VCaP (cell line): Measurements from ENCODE around the gene NNAT.
A peak's percentile ranks its signal among the peaks of the same experiment; 100 is the strongest.

ENCODE experiments used
- H3K27ac ChIP-seq: fragments of 450-650 bp; 2 replicates; pipeline ENCODE4 v1.5.1; 2017
- TF ChIP-seq, protein P1 (sequence below): fragments of 450-650 bp; conservative IDR thresholded peaks from 2 replicates; pipeline ENCODE4 v1.5.1; 2017; ENCODE audit warnings: mild to moderate bottlenecking, moderate library complexity

Gene NNAT

DNA sequence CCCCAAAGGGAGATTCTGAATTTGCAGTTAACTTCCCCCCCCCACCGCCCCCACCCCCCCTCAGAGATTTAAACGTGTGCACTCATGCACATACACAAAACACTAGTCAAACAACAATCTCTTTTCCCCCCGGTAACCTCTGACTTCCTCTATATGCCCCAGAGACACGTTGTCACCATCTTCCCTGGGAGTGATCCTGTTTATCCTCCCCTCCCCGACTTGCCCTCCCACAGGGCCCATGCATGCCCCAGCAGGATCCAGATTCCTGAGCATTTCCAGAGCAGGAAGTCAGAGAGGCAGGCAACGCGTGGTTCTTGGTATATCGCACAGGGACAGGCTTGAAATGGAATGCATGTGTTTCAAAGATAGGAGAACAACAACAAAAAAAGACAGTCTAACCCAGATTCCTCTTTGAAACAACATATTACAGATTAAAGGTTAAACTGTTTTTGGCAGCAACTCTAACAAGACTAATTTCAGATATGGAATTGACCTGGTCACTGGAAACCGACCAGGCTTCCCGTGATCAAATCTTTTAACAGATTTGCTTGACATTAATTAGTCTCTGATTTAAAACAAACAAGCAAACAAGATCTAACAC, 5.3 kb downstream of the NNAT start:
- TF ChIP-seq, protein P1, sequence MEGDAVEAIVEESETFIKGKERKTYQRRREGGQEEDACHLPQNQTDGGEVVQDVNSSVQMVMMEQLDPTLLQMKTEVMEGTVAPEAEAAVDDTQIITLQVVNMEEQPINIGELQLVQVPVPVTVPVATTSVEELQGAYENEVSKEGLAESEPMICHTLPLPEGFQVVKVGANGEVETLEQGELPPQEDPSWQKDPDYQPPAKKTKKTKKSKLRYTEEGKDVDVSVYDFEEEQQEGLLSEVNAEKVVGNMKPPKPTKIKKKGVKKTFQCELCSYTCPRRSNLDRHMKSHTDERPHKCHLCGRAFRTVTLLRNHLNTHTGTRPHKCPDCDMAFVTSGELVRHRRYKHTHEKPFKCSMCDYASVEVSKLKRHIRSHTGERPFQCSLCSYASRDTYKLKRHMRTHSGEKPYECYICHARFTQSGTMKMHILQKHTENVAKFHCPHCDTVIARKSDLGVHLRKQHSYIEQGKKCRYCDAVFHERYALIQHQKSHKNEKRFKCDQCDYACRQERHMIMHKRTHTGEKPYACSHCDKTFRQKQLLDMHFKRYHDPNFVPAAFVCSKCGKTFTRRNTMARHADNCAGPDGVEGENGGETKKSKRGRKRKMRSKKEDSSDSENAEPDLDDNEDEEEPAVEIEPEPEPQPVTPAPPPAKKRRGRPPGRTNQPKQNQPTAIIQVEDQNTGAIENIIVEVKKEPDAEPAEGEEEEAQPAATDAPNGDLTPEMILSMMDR = no peak
- peak overlapping the region; percentile 98 for H3K27ac ChIP-seq

DNA sequence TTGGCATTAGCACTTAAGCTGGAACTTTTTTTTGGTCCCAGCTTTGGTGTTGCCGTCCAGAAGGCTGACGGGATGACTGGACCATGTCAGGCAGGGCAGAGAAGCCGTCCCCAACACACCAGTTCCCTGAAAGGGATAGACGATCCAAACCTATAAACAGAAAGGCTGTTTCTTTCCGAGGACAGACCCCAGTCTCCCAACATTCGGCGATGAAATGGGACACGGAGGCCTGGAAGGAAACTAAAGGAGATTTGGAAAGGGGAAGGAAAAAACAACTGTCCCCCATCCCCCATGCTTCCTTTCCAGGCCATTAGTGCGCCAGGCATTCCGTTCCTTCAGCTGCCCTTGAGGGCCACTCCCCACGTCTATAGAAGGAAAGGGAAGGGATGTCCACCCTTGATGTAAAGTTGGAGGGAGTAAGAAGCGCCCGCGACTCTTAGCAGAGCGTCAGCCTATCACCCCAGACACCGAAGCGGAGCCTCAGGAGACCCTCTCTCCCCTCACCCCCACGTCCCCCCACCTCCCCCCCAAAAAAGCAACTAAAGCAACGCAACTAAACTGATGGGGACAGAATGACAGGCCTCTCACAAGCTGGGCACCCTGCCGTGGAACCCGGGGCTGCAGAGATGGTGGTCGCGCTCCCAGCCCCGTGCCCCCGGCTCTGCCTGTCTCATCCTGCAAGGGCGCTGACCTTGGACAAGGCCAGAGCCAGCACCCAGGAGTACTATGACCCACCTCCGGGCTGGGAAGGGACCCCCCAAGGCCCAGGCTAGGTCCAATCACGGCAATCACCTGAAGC, 6.0 kb downstream of the NNAT start:
- H3K27ac ChIP-seq = peak overlapping the region; percentile 98

DNA sequence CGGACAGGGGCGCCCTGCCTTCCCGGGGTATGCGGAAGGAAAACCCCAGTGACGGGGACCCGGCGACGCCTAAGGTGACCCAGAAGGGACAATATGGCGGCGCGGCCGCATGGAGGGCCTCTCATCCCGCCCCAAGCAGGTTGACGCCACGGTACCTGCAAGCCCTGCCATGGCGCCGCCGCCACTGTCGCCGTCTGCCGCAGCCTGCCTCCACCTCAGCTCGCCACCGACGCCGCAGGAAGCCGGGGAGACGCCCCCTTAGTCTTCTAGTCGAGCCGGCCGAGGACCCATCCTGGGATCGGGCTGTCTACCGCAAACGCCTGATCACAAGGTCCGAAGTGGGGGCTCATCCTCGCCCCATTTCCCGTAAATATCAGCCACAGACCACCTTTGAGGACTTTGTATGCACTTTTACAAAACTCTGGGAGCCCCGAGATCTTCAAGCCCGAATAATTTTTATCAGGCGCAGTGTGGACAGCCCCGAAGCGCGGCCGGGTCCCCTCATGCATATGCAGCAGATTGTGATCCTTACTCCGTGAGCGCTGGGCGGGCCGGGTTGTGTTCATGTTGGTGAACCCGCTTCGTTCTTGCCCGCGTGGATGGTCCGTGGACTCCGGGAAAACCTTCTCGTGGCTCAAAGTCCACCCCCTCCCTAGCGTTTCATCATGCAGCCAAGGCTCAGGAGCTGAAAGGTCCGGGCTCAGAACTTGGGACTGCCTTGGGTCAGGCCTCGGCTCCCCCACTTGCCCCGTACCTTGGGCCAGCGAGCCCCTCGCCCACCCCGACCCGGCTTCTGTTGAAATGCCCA, 6.8 kb downstream of the NNAT start, which contains the start of gene BLCAP:
Gene BLCAP, minus strand, starts transcription at position 239 of the 808 bp plus-strand sequence. CDS start 8,702 bp downstream, outside the sequence.
- H3K27ac ChIP-seq = peak within 1 kb of the TSS; percentile 98
- TF ChIP-seq, protein P1 = no peak

More for the DNA sequence above, 6.0 kb downstream of the NNAT start:
- TF ChIP-seq, protein P1 = no peak

DNA sequence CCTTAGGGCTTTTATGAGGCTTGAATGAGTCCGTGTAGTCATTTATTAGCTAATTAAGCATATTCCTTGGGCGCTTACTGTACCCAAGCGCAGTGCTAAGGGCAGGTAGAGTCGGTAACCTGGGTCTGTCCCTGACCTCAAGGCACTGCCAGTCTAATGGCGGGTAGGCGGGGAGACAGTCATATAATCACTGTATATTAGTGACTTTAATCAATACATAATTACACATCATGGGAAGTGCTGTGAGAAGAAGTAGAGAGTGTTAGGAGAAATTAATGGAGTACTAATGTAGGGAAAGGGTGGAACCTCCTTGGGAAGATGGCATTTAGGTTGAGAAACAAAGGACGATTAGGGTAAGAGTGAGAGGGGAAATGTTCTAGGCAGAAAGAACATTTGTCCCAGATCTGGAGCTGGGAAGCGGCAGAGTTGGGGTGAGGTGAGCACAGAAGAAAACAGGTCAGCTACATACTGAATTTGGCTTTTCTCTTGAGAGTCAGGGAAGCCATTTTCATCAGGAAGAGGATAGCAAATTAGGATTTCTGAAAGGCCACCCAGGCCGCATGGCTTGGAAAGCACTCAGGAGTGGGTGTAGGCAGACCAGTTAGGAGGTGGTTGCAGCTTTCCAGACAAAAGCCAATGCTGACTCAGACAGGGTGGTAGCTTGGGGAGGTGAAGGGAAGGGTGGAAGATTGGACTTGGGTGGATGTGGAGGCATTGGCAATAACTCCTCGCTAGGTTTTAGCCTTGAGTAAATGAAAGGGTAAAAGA, 7.6 kb downstream of the NNAT start:
- peak overlapping the region; percentile 98 for H3K27ac ChIP-seq
- TF ChIP-seq, protein P1 = no peak

DNA sequence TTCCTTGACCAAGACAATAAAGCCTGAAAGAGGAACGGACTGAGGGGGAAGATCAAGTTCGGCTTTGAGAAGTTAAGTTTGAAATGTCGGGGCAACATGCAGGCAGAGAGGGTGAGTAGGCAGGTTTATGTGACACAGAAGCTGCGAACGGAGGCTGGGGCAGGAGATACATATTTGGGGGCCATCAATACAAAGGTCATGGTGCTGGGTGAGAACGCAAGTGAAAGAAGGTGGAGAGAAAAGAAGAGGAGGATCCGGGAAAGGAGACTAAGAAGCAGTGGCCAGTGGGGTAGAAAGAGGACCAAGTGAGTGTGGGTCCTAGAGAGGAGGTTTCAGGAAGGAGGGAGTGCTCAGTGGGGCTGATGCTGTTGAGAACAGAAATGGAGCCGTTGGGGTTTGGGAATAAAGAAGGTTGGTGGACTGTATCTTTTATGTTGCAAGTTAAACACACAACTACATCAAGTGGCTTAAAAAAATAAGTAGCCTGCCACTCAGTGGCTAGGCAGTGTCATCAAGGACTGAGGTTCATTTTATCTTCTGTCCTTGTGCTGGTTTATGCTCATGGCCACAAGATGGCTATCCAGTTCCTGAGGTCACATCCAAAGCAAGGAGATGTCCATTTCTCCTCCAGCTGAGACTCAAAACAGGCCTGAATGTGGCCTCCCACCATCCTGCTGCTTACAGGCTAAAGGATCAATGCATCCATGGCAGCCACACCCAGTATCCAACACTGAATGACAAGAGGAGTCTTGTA, 8.3 kb downstream of the NNAT start:
- H3K27ac ChIP-seq = no peak overlapping the region
- TF ChIP-seq, protein P1 = no peak

DNA sequence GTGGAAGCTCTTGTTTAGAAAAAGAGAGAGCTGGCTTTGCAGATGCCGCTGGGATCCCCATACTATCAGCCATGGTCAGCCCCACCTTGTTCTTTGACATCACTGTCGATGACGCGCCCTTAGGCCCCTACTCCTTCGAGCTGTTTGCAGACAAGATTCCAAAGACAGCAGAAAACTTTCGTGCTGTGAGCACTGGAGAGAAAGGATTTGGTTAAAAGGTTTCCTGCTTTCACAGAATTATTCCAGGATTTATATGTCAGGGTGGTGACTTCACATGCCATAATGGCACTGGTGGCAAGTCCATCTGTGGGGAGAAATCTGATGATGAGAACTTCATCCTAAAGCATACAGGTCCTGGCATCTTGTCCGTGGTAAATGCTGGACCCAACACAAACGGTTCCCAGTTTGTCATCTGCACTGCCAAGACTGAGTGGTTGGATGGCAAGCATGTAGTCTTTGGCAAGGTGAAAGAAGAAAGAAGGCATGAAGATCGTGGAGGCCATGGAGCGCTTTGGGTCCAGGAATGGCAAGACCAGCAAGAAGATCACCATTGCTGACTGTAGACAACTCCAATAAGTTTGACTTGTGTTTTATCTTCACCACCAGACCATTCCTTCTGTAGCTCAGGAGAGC, 9.0 kb downstream of the NNAT start:
- TF ChIP-seq, protein P1 = no peak
- H3K27ac ChIP-seq = no peak overlapping the region
